SK-N-SH treated with all-trans-retinoic acid at 6 μM for 48 hours (cell line): ENCODE data around the gene BANP.
"Not testable (repeated sequence)": the region's sequence is repeated elsewhere in the genome, so short reads cannot be mapped to it uniquely, and the experiment has no call there.

ENCODE experiments used
- ATAC-seq: fragments of 200-7000 bp; cut with Tn5 transposase; 3 replicates; pipeline ENCODE4 v1.9.1; 2020; ENCODE audit warnings: mild to moderate bottlenecking, moderate library complexity
- ISL1 ChIP-seq: fragments of 250-450 bp; sonication (Bioruptor Pico); IDR thresholded peaks from 2 replicates; pipeline ENCODE4 v2.1.2; 2022; ENCODE audit warnings: mild to moderate bottlenecking, moderate library complexity
- PPARA ChIP-seq: fragments of 250-450 bp; sonication (Bioruptor Pico); IDR thresholded peaks from 2 replicates; pipeline ENCODE4 v1.5.0; 2020; ENCODE audit warnings: mild to moderate bottlenecking, borderline replicate concordance
- TCF4 ChIP-seq: fragments of 250-450 bp; sonication (Bioruptor Pico); IDR thresholded peaks from 2 replicates; pipeline ENCODE4 v1.8.0; 2021; ENCODE audit warnings: mild to moderate bottlenecking, moderate library complexity, borderline replicate concordance
- ZC3H10 ChIP-seq: fragments of 250-450 bp; sonication (Bioruptor Pico); IDR thresholded peaks from 2 replicates; pipeline ENCODE4 v1.5.1; 2021; ENCODE audit warnings: mild to moderate bottlenecking, moderate library complexity
- ZFP3 ChIP-seq: fragments of 250-450 bp; sonication (Bioruptor Pico); IDR thresholded peaks from 2 replicates; pipeline ENCODE4 v1.5.0; 2020; ENCODE audit warnings: mild to moderate bottlenecking, moderate library complexity
- ZNF565 ChIP-seq: fragments of 450-650 bp; formaldehyde crosslinking; conservative IDR thresholded peaks from 2 replicates; pipeline ENCODE4 v1.5.0; 2020; ENCODE audit warnings: low read depth, mild to moderate bottlenecking, moderate library complexity
- ZNF70 ChIP-seq: fragments of 450-650 bp; formaldehyde crosslinking; IDR thresholded peaks from 2 replicates; pipeline ENCODE4 v1.5.0; 2020; ENCODE audit warnings: mild to moderate bottlenecking, moderate library complexity
- ZNF8 ChIP-seq: fragments of 450-650 bp; formaldehyde crosslinking; IDR thresholded peaks from 2 replicates; pipeline ENCODE4 v1.5.0; 2020; ENCODE audit warnings: mild to moderate bottlenecking, moderate library complexity
- TF ChIP-seq, protein P1 (sequence below): fragments of 250-450 bp; sonication (Bioruptor Pico); IDR thresholded peaks from 2 replicates; pipeline ENCODE4 v1.5.1; 2020; ENCODE audit warnings: low read depth, mild to moderate bottlenecking, moderate library complexity
- TF ChIP-seq, protein P2 (sequence below): fragments of 250-450 bp; sonication (Bioruptor Pico); IDR thresholded peaks from 2 replicates; pipeline ENCODE4 v1.8.0; 2021; ENCODE audit warnings: low read depth, mild to moderate bottlenecking, moderate library complexity, borderline replicate concordance
- TF ChIP-seq, protein P3 (sequence below): fragments of 250-450 bp; sonication (Bioruptor Pico); IDR thresholded peaks from 2 replicates; pipeline ENCODE4 v1.5.1; 2021; ENCODE audit warnings: mild to moderate bottlenecking, moderate library complexity
- TF ChIP-seq, protein P4 (sequence below): fragments of 250-450 bp; sonication (Bioruptor Pico); IDR thresholded peaks from 2 replicates; pipeline ENCODE4 v1.5.0; 2020; ENCODE audit warnings: mild to moderate bottlenecking, moderate library complexity
- TF ChIP-seq, protein P5 (sequence below): fragments of 250-450 bp; sonication (Bioruptor Pico); IDR thresholded peaks from 2 replicates; pipeline ENCODE4 v1.8.0; 2020; ENCODE audit warnings: mild to moderate bottlenecking, moderate library complexity, borderline replicate concordance

The BANP gene

DNA sequence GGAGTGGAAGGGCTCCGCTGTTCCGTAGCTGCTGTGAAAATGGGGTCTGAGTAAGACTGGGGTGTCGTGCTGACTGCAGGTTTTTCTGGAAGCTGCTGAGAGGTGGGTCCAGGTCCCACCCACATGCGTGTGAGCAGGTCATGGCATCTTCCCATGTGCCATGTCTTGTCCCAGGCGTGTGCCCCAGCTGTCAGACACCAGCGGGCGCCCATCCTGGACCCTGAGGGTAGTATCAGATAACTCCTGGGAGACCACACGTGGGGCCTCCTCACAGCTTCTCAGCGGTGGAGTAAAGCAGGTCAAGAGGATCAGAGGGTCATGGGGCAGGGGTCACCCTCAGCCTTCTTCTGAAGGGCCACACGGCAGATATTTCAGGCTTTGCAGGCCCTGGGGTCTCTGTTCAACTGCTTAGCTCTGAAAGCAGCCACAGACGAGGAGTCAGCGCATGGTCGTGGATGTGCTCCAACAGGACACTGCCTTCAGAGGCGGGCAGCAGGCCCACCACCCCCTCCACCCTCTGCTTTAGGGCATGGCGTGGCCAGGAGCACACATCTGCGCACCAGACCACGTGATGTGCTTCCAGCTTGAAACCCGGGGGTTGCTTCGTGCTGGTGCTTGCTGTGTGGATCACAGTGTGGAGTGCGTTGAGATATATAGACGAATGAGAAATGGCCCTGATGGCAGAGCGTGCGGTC is 68.7 kb downstream of the BANP start:
- no peak for ATAC-seq

DNA sequence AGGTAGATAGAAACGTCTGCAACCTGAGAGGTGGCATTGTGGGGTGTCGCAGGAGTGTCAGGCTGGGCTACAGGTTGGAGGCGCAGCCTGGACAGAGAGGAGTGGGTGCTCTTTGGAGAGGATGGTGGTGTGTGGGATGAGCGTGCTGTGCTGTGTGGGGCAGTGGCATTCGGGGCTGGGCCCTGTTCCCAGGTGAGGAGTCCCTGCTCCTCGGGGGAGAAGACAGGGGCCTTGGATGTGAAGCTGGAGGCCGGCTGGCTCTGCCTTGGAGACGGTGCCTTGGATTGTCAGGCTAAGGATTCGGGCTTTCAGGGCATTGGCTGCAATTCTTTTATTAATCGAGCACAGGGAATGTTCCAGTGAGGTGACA is 69.3 kb downstream of the BANP start:
- TF ChIP-seq, protein P1, sequence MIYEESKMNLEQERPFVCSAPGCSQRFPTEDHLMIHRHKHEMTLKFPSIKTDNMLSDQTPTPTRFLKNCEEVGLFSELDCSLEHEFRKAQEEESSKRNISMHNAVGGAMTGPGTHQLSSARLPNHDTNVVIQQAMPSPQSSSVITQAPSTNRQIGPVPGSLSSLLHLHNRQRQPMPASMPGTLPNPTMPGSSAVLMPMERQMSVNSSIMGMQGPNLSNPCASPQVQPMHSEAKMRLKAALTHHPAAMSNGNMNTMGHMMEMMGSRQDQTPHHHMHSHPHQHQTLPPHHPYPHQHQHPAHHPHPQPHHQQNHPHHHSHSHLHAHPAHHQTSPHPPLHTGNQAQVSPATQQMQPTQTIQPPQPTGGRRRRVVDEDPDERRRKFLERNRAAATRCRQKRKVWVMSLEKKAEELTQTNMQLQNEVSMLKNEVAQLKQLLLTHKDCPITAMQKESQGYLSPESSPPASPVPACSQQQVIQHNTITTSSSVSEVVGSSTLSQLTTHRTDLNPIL (CRISPR knock-in tag), result no peak
- TF ChIP-seq ZNF70, result no peak
- no peak for TF ChIP-seq ISL1 (CRISPR knock-in tag)
- TF ChIP-seq, protein P2, sequence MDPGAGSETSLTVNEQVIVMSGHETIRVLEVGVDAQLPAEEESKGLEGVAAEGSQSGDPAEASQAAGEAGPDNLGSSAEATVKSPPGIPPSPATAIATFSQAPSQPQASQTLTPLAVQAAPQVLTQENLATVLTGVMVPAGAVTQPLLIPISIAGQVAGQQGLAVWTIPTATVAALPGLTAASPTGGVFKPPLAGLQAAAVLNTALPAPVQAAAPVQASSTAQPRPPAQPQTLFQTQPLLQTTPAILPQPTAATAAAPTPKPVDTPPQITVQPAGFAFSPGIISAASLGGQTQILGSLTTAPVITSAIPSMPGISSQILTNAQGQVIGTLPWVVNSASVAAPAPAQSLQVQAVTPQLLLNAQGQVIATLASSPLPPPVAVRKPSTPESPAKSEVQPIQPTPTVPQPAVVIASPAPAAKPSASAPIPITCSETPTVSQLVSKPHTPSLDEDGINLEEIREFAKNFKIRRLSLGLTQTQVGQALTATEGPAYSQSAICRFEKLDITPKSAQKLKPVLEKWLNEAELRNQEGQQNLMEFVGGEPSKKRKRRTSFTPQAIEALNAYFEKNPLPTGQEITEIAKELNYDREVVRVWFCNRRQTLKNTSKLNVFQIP (CRISPR knock-in tag), result no peak
- ATAC-seq, result no peak

More for the DNA sequence above, 68.7 kb downstream of the BANP start:
- TF ChIP-seq, protein P3, sequence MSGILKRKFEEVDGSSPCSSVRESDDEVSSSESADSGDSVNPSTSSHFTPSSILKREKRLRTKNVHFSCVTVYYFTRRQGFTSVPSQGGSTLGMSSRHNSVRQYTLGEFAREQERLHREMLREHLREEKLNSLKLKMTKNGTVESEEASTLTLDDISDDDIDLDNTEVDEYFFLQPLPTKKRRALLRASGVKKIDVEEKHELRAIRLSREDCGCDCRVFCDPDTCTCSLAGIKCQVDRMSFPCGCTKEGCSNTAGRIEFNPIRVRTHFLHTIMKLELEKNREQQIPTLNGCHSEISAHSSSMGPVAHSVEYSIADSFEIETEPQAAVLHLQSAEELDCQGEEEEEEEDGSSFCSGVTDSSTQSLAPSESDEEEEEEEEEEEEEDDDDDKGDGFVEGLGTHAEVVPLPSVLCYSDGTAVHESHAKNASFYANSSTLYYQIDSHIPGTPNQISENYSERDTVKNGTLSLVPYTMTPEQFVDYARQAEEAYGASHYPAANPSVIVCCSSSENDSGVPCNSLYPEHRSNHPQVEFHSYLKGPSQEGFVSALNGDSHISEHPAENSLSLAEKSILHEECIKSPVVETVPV (CRISPR knock-in tag), result no peak
- TF ChIP-seq TCF4 (no peak), ZNF565 (no peak), ZFP3 (CRISPR knock-in tag) (no peak), ZC3H10 (CRISPR knock-in tag) (no peak), PPARA (no peak), ZNF70 (no peak), ZNF8 (no peak), ISL1 (CRISPR knock-in tag) (no peak)
- TF ChIP-seq, protein P4, sequence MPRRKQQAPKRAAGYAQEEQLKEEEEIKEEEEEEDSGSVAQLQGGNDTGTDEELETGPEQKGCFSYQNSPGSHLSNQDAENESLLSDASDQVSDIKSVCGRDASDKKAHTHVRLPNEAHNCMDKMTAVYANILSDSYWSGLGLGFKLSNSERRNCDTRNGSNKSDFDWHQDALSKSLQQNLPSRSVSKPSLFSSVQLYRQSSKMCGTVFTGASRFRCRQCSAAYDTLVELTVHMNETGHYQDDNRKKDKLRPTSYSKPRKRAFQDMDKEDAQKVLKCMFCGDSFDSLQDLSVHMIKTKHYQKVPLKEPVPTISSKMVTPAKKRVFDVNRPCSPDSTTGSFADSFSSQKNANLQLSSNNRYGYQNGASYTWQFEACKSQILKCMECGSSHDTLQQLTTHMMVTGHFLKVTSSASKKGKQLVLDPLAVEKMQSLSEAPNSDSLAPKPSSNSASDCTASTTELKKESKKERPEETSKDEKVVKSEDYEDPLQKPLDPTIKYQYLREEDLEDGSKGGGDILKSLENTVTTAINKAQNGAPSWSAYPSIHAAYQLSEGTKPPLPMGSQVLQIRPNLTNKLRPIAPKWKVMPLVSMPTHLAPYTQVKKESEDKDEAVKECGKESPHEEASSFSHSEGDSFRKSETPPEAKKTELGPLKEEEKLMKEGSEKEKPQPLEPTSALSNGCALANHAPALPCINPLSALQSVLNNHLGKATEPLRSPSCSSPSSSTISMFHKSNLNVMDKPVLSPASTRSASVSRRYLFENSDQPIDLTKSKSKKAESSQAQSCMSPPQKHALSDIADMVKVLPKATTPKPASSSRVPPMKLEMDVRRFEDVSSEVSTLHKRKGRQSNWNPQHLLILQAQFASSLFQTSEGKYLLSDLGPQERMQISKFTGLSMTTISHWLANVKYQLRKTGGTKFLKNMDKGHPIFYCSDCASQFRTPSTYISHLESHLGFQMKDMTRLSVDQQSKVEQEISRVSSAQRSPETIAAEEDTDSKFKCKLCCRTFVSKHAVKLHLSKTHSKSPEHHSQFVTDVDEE (CRISPR knock-in tag), result no peak
- TF ChIP-seq, protein P5, sequence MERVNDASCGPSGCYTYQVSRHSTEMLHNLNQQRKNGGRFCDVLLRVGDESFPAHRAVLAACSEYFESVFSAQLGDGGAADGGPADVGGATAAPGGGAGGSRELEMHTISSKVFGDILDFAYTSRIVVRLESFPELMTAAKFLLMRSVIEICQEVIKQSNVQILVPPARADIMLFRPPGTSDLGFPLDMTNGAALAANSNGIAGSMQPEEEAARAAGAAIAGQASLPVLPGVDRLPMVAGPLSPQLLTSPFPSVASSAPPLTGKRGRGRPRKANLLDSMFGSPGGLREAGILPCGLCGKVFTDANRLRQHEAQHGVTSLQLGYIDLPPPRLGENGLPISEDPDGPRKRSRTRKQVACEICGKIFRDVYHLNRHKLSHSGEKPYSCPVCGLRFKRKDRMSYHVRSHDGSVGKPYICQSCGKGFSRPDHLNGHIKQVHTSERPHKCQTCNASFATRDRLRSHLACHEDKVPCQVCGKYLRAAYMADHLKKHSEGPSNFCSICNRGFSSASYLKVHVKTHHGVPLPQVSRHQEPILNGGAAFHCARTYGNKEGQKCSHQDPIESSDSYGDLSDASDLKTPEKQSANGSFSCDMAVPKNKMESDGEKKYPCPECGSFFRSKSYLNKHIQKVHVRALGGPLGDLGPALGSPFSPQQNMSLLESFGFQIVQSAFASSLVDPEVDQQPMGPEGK (CRISPR knock-in tag), result no peak
- TF ChIP-seq, protein P2 (CRISPR knock-in tag), result no peak

DNA sequence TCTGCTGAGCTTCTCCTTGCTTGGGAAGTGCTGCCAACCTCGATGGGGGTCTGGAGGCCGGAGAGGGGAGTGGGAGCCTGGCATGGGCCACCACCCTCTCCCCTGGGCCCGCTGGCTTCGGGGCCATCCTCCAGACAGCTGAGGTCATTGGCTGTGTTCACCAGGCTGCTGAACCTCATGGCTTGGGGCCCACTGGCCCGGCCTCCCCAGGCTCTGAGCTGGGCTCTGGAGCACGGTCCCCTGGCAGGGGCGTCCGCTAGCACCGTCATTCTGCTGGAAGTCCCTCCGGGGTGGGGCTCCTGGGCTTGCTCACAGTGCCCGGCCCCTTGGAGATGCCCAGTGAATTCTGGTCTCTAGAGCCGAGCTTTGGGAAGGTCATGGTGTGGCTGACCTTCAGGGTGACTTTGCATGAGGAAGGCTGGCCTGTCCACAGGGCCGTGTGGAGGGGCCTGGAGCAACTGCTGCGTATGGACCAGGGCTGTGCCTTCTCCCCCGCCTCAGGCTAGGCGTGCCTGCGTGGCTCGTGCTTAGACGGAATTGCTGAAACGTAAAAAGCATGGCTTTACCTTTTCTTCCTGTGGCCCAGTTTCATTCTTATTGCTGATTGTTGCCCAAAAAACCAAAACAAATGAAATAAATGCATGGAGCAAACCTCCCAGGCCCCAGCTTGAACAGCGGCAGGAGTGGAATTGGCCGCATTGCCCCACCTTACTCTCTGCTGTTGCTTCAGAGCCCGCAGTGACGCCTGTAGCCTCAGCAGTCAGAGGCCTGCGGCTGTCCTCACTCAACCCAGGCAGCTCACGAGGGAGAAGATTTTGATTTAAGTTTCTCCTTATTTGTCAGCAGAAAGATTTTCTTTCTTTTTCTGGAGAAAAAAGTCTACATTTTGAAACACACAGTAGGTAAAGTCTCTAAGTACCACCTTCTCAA is 70.1 kb downstream of the BANP start:
- ATAC-seq, result not testable (repeated sequence)
